ENCODE results near the gene IGF2R.
A peak's percentile ranks its signal among the peaks of the same experiment; 100 is the strongest.
"Not testable (repeated sequence)": the region's sequence is repeated elsewhere in the genome, so short reads cannot be mapped to it uniquely, and the experiment has no call there.

IGF2R gene

GRCh38 chr6:160124605-160125004, 155.7 kb downstream of the IGF2R start:
- no peak for DNase-seq (ENCODE audit: low read depth)

- DNase-seq (ENCODE audit: low read depth) = not testable (repeated sequence)
Observed at GRCh38 chr6:160125105-160125504, 156.2 kb downstream of the IGF2R start.

- no peak for DNase-seq (ENCODE audit: low read depth)
Observed at GRCh38 chr6:160127270-160128124, 158.6 kb downstream of the IGF2R start.

- no peak for DNase-seq (ENCODE audit: low read depth)
Observed at GRCh38 chr6:160128125-160128683, 159.3 kb downstream of the IGF2R start.

- DNase-seq (ENCODE audit: low read depth) = no peak
Observed at GRCh38 chr6:160128879-160129516, 160.1 kb downstream of the IGF2R start.

- DNase-seq (ENCODE audit: low read depth) = no peak
Observed at GRCh38 chr6:160129881-160130615, 161.2 kb downstream of the IGF2R start.

GRCh38 chr6:160130729-160131484, 162.0 kb downstream of the IGF2R start:
- DNase-seq (ENCODE audit: low read depth) = no peak

- no peak for DNase-seq (ENCODE audit: low read depth)
Observed at GRCh38 chr6:160131636-160132296, 162.9 kb downstream of the IGF2R start.

GRCh38 chr6:160132297-160132637, 163.4 kb downstream of the IGF2R start:
- DNase-seq (ENCODE audit: low read depth) = no peak

- no peak for DNase-seq (ENCODE audit: low read depth)
Observed at GRCh38 chr6:160132776-160133338, 164.0 kb downstream of the IGF2R start.

GRCh38 chr6:160133441-160134336, 164.8 kb downstream of the IGF2R start:
- DNase-seq (ENCODE audit: low read depth) = no peak

- not testable (repeated sequence) for DNase-seq (ENCODE audit: low read depth)
Observed at GRCh38 chr6:160134337-160134751, 165.5 kb downstream of the IGF2R start.

- no peak for DNase-seq (ENCODE audit: low read depth)
Observed at GRCh38 chr6:160134779-160135547, 166.1 kb downstream of the IGF2R start.

GRCh38 chr6:160135907-160136655, 167.2 kb downstream of the IGF2R start:
- DNase-seq (ENCODE audit: low read depth) = no peak

GRCh38 chr6:160137130-160137988, 168.5 kb downstream of the IGF2R start:
- no peak for DNase-seq (ENCODE audit: low read depth)

GRCh38 chr6:160137989-160138835, 169.3 kb downstream of the IGF2R start:
- DNase-seq (ENCODE audit: low read depth) = peak; percentile 31
